KBM-7 (cell line): Measurements from ENCODE around the gene KHDC1L.
A peak's percentile ranks its signal among the peaks of the same experiment; 100 is the strongest.
"Not testable (repeated sequence)": the region's sequence is repeated elsewhere in the genome, so short reads cannot be mapped to it uniquely, and the experiment has no call there.

Experiments used
- DNase-seq: peaks from one replicate; pipeline ENCODE4 v3.0.0-alpha.2; 2015
- in situ Hi-C: fragments of 300-500 bp; cut with MboI; formaldehyde crosslinking; loops from 2 replicates; pipeline ENCODE4 v1.14.3; 2020; ENCODE audit warnings: low sequenced_read_pairs, low pct_unique_long_range_greater_than_20kb, mixed read lengths

Gene KHDC1L

GRCh38 chr6:73216859-73217258 lies 8.4 kb downstream of the KHDC1L start:
- no peak for DNase-seq
- in situ Hi-C loops, result no loop called here

- no peak for DNase-seq
- in situ Hi-C loops, result no loop called here
These were observed 16.2 kb downstream of the KHDC1L start for GRCh38 chr6:73209117-73209516.

GRCh38 chr6:73207221-73207837 lies 18.0 kb downstream of the KHDC1L start:
- no peak for DNase-seq
- in situ Hi-C loops, result no loop called here

GRCh38 chr6:73204252-73204651 lies 21.0 kb downstream of the KHDC1L start:
- no peak for DNase-seq
- in situ Hi-C loops, result no loop called here

- in situ Hi-C loops, result no loop called here
- no peak for DNase-seq
These were observed 22.2 kb downstream of the KHDC1L start for GRCh38 chr6:73203098-73203497.

GRCh38 chr6:73200735-73201134 lies 24.6 kb downstream of the KHDC1L start:
- in situ Hi-C loops, result no loop called here
- peak; percentile 12 for DNase-seq

GRCh38 chr6:73200247-73200646 lies 25.0 kb downstream of the KHDC1L start:
- DNase-seq, result no peak
- in situ Hi-C loops, result no loop called here

- no peak for DNase-seq
- in situ Hi-C loops, result loop anchor here (25.0 kb wide), 1 partner anchor 782 kb away; no protein-coding TSS in a partner anchor
These were observed 30.6 kb downstream of the KHDC1L start for GRCh38 chr6:73194744-73195143.

- in situ Hi-C loops, result loop anchor here (25.0 kb wide), 1 partner anchor 781 kb away; no protein-coding TSS in a partner anchor
- DNase-seq, result not testable (repeated sequence)
These were observed 32.0 kb downstream of the KHDC1L start for GRCh38 chr6:73193302-73193701.

- in situ Hi-C loops, result loop anchor here (25.0 kb wide), 1 partner anchor 770 kb away; no protein-coding TSS in a partner anchor
- DNase-seq, result no peak
These were observed 43.2 kb downstream of the KHDC1L start for GRCh38 chr6:73182021-73182607.

- in situ Hi-C loops, result loop anchor here (25.0 kb wide), 1 partner anchor 769 kb away; no protein-coding TSS in a partner anchor
- peak; percentile 83 for DNase-seq
These were observed 44.3 kb downstream of the KHDC1L start for GRCh38 chr6:73180763-73181619.

- DNase-seq, result no peak
- in situ Hi-C loops, result loop anchor here (25.0 kb wide), 1 partner anchor 768 kb away; no protein-coding TSS in a partner anchor
These were observed 45.1 kb downstream of the KHDC1L start for GRCh38 chr6:73180076-73180738.

- DNase-seq, result no peak
- in situ Hi-C loops, result loop anchor here (25.0 kb wide), 1 partner anchor 765 kb away; no protein-coding TSS in a partner anchor
These were observed 47.9 kb downstream of the KHDC1L start for GRCh38 chr6:73177221-73177944.

GRCh38 chr6:73176057-73176456 lies 49.2 kb downstream of the KHDC1L start:
- no peak for DNase-seq
- in situ Hi-C loops, result loop anchor here (25.0 kb wide), 1 partner anchor 764 kb away; no protein-coding TSS in a partner anchor

GRCh38 chr6:73174646-73175045 lies 50.6 kb downstream of the KHDC1L start:
- in situ Hi-C loops, result loop anchor here (25.0 kb wide), 1 partner anchor 762 kb away; no protein-coding TSS in a partner anchor
- no peak for DNase-seq
